ENCODE measurements around the gene TNFSF8. TPM values are rescaled to one million over a fixed set of nuclear protein-coding genes. Genes with fewer than 3 reads are reported as not detected.

TNFSF8 gene
- total and polyA plus RNA-seq, 9 of the 15 experiments (the other 6 are each of a cell fraction or from before 2014, with no cell fraction given): 0.09 TPM; not detected in 8

DNA sequence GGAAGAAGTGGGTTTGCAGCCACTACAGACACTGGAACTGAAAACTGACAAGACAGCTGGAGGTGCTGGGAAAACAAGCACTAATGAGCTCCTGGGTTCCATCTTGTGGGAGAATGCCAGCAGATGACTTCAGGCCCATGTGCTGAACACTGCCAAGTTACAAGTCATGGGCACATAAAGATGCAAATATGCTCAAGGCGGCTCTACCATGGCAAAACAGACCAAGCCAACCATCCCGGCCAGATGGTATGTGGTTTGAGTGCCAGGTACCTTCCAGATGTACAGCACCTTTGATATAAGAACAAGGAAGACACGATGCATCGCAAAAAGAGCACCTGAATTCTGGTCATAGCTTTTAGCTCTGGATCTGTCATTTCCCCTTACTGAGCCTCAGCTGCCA lies 19.9 kb downstream of the TNFSF8 start:
- no peaks in the 10 kb centered on the region for H3K9me1 ChIP-seq (ENCODE audit: control insufficient read depth, insufficient read depth, low read length)
- 0% methylated on average over 4 of the region's 4 CpGs for WGBS (ENCODE audit: insufficient coverage, low coverage, missing lambda C conversion rate)
- DNase-seq (ENCODE audit: extremely low read depth in 1 of 4, low spot score in 3 of 4) (no peak), ATAC-seq (no peak), FAIRE-seq (no peak)
- H2AFZ ChIP-seq (ENCODE audit: low read depth, low read length): no peak overlapping the region
- CTCF ChIA-PET (ENCODE audit: low intra/inter-chr PET ratio): interaction anchor here (0.6 to 0.8 kb wide), 2 partner anchors 229 to 231 kb away, joined by 3 read pairs; partner anchors contain the start of gene TEX48
- no peak overlapping the region for H3K27ac ChIP-seq (ENCODE audit: extremely low read depth, low read depth, low read length)
- H3K4me2 ChIP-seq (ENCODE audit: insufficient read depth, low read length): no peak overlapping the region
- no peak overlapping the region for H3K4me3 ChIP-seq
- no peaks in the 10 kb centered on the region for H3K36me3 ChIP-seq (ENCODE audit: control insufficient read depth, insufficient read depth, low read length)
- in situ Hi-C loops (cut with MboI) (loop anchor here (10.0 to 25.0 kb wide), 2 partner anchors 173 to 506 kb away; no protein-coding TSS in a partner anchor), intact Hi-C loops (cut with micrococcal nuclease) (loop anchor here (2.0 to 5.0 kb wide), 3 partner anchors 102 to 248 kb away; no protein-coding TSS in a partner anchor)
- H3K27me3 ChIP-seq (ENCODE audit: control insufficient read depth in 2 of 2, insufficient read depth in 2 of 2, low read length in 2 of 2): no peaks in the 10 kb centered on the region; a peak in 1 of 5 replicates
- H4K20me1 ChIP-seq (replicated peaks; ENCODE audit: control insufficient read depth, insufficient read depth, low read length): no peaks in the 10 kb centered on the region
- TF ChIP-seq TCF7 (IDR thresholded peaks at IDR 0.05; ENCODE audit: borderline replicate concordance): no peak
- TF ChIP-seq ARHGAP35 (IDR thresholded peaks at IDR 0.05; ENCODE audit: partially characterized antibody): no peak
- TF ChIP-seq RBM25 (IDR thresholded peaks at IDR 0.05; ENCODE audit: low read depth, low read length, severe bottlenecking): no peak
- TF ChIP-seq ZNF217 (CRISPR knock-in tag; IDR thresholded peaks at IDR 0.05): no peak
- no peak for TF ChIP-seq MED1 (CRISPR knock-in tag; IDR thresholded peaks at IDR 0.05; ENCODE audit: borderline replicate concordance)
- TF ChIP-seq SMAD1 (IDR thresholded peaks at IDR 0.05; ENCODE audit: low read depth, low read length, partially characterized antibody): no peak
- no peak for TF ChIP-seq FOXA3 (CRISPR knock-in tag; conservative IDR thresholded peaks at IDR 0.05 in 1 of 2, IDR thresholded peaks at IDR 0.05 in 1 of 2)
- no peak for TF ChIP-seq XRCC5 (IDR thresholded peaks at IDR 0.05; ENCODE audit: low read depth, low read length)
- TF ChIP-seq ZNF143 (CRISPR knock-in tag; IDR thresholded peaks at IDR 0.05): no peak
- no peak for TF ChIP-seq CEBPB (tag; IDR thresholded peaks at IDR 0.05)
- TF ChIP-seq FOXA1 (IDR thresholded peaks at IDR 0.05; ENCODE audit: borderline replicate concordance): no peak
- no peak for TF ChIP-seq RAD51 (IDR thresholded peaks at IDR 0.05; ENCODE audit: borderline replicate concordance, low read depth)
- TF ChIP-seq ESRRB (CRISPR knock-in tag; IDR thresholded peaks at IDR 0.05; ENCODE audit: borderline replicate concordance): no peak
- TF ChIP-seq HDGF (IDR thresholded peaks at IDR 0.05): no peak
- TF ChIP-seq, protein P1, sequence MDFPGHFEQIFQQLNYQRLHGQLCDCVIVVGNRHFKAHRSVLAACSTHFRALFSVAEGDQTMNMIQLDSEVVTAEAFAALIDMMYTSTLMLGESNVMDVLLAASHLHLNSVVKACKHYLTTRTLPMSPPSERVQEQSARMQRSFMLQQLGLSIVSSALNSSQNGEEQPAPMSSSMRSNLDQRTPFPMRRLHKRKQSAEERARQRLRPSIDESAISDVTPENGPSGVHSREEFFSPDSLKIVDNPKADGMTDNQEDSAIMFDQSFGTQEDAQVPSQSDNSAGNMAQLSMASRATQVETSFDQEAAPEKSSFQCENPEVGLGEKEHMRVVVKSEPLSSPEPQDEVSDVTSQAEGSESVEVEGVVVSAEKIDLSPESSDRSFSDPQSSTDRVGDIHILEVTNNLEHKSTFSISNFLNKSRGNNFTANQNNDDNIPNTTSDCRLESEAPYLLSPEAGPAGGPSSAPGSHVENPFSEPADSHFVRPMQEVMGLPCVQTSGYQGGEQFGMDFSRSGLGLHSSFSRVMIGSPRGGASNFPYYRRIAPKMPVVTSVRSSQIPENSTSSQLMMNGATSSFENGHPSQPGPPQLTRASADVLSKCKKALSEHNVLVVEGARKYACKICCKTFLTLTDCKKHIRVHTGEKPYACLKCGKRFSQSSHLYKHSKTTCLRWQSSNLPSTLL (IDR thresholded peaks at IDR 0.05): no peak
- H3K9ac ChIP-seq (ENCODE audit: insufficient read depth in 1 of 2, low read depth in 2 of 2, low read length in 2 of 2): no peak overlapping the region
- H3K9me3 ChIP-seq (replicated peaks; ENCODE audit: control insufficient read depth, insufficient read depth, low read depth, low read length): no peaks in the 10 kb centered on the region
- POLR2A ChIA-PET: interaction anchor here (1.2 kb wide), 1 partner anchor 11 kb away, joined by 3 read pairs; no protein-coding TSS in a partner anchor
- H3K79me2 ChIP-seq (ENCODE audit: control insufficient read depth, insufficient read depth, low read length): no peaks in the 10 kb centered on the region
- no peaks in the 10 kb centered on the region for H3K4me1 ChIP-seq (replicated peaks in 1 of 2; ENCODE audit: control insufficient read depth in 2 of 2, insufficient read depth in 2 of 2, low read length in 2 of 2)
- no TSS peak for BruUV-seq (replicated peaks)
